GM13976 (cell line): ENCODE results near the gene RASA3.
A peak's percentile ranks its signal among the peaks of the same experiment; 100 is the strongest.

Experiments
- DNase-seq: peaks from one replicate; pipeline ENCODE4 v3.0.0; 2012; ENCODE audit warnings: low spot score
- in situ Hi-C: fragments of 300-500 bp; cut with MboI; formaldehyde crosslinking; loops from one replicate; pipeline ENCODE4 v1.12.0; 2022; ENCODE audit warnings: low sequenced_read_pairs, mixed read lengths, inconsistent platforms; ENCODE audit not compliant: unreplicated experiment
- TF ChIP-seq, protein P1 (sequence below): IDR thresholded peaks from 2 replicates; pipeline ENCODE4 v1.5.1; 2012; ENCODE audit warnings: borderline replicate concordance, mild to moderate bottlenecking; ENCODE audit not compliant: insufficient read depth; ENCODE audit errors: extremely low read depth, missing control alignments, control extremely low read depth

Gene RASA3

DNA sequence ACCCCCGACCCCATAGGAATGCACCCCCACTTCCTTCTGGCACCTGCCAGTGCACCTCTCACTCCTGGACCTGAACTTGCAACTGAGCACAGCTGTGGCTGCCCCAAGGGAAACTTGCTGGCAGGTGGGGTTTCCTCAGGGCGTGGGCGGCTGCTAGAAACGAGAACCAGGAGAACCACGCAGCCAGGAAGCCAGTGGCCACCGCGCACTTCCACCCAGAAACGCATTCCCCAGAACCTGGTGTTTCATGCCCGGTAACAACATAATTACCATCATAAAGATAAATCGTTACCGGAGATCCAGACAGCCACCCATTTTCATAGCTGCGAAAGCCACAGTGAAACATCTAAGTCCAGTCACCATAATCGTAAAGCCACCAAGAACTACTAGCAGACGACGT is 83.4 kb downstream of the RASA3 start:
- TF ChIP-seq, protein P1, sequence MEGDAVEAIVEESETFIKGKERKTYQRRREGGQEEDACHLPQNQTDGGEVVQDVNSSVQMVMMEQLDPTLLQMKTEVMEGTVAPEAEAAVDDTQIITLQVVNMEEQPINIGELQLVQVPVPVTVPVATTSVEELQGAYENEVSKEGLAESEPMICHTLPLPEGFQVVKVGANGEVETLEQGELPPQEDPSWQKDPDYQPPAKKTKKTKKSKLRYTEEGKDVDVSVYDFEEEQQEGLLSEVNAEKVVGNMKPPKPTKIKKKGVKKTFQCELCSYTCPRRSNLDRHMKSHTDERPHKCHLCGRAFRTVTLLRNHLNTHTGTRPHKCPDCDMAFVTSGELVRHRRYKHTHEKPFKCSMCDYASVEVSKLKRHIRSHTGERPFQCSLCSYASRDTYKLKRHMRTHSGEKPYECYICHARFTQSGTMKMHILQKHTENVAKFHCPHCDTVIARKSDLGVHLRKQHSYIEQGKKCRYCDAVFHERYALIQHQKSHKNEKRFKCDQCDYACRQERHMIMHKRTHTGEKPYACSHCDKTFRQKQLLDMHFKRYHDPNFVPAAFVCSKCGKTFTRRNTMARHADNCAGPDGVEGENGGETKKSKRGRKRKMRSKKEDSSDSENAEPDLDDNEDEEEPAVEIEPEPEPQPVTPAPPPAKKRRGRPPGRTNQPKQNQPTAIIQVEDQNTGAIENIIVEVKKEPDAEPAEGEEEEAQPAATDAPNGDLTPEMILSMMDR: no peak
- in situ Hi-C loops: no loop called here
- DNase-seq: peak; percentile 69

DNA sequence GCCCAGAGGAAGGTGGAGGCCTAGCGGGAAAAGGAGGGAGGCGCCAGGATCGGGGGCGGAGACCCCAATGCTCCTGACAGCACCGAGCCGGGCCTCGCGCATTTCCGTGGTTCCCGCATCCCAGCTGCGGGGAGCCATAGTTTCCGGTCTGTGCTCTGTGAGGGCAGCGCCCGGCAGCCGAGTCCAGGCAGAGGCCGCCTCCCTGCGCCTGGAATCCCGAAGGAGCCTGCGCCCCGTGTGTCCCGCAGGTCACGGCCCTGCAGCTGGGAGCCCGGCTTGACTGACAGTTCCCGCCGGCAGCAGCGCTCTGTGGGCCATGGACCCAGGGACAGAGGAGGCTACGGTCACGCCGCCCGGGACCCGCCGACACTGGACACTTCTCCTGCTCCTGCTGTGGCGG is 84.0 kb downstream of the RASA3 start:
- in situ Hi-C loops: no loop called here
- no peak for DNase-seq
- TF ChIP-seq, protein P1: no peak

DNA sequence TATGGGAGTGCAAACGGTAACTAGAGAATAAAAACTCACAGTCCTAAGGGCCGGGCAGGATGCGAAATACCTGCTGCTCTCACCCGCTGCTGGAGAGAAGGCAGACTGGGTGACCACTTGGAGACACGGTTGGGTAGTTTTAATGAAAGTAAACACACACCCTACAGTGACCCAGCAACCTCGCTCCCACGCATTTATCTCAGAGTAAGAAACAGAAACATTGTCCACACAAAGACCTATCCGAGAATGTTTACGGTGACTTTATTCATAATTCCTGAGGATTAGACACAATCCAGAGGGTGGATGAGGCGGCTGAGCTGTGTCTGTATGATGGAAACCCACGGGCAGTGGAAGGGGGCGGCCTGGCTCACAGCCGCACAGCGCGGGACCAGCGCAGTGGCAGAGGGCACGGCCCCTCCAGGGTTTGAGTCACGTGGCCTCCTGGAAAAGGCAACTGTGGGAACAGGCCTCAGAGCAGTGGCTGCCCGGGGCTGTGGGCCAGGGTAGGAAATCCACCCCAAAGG is 85.0 kb downstream of the RASA3 start:
- TF ChIP-seq, protein P1: no peak
- in situ Hi-C loops: no loop called here
- peak; percentile 86 for DNase-seq

DNA sequence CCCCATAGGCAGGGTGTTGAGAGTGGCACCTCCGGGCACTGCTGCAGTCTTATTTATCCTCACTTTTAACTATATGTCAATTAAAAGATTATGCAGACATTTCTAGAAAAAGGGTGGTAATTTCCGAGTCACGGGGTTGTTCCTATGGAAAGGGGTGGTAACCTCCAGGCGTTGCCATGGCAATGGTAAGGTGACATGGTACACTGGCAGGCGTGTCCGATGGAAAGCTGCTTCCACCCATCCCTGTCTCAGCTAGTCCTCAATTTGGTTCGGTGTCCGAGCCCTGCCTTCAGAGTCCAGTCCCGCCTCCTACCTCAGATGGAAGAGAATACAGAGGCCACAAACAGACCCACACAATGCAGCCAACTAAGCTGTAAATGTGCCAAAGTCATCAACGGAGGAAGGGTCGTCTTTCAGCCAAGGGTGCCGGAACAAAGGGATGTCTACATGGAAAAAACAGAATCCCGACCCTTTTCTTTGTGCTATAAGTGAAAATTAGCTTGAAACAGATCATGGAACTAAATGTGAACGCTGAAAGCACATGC is 85.9 kb downstream of the RASA3 start:
- in situ Hi-C loops: no loop called here
- no peak for DNase-seq
- TF ChIP-seq, protein P1: no peak

DNA sequence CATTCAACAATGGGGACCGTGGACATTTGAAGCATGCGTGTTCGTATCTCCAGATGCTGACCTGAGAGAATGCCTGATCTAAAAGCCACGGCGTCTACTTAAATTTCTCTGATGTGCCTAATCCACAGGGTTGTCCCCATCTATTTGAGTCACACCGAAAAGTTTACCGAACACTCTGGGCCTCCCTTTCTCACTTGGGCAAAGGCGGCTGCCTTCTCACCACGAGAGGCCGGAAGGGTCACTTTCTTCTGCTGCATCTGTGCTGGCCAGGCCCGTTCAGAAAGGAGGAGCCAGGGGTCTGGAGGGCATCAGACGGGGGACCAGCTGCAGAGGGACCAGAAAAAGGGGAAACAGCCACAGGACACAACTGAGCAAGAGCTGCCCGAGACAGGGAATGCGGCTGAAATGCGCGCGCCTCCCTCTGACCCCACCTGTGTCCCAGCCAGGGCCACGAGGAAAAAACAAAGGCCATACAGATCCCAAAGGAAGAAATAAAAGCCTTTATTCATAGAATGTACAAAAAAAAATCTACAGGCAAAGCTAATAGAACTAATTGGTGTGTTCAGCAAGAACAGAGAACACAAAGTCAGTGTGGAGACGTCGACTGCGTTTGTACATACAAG is 87.2 kb downstream of the RASA3 start:
- DNase-seq: no peak
- TF ChIP-seq, protein P1: no peak
- in situ Hi-C loops: no loop called here

DNA sequence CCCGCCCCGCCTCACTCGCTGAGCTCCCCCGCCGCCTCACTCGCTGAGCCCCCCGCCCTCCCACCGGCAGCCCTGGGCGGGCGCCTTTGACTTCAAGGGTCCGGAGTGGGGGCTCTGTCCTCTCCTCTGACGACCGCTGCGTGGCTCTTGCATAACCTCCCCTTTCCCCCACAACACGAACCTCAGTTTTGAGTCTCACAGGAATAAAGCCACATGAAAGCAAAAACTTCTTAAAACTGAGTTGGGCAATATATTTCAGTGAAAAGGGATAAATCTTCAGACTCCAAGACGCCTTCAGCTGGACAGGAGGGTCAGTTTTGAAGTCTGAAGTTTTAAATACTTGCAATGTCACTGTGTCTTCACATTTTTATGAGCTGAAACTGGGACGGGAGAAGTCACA is 87.9 kb downstream of the RASA3 start:
- DNase-seq: no peak
- TF ChIP-seq, protein P1: no peak
- in situ Hi-C loops: no loop called here
